GM21526 (cell line): ENCODE data around the gene CDK5.

Source experiments
- ATAC-seq: cut with Tn5 transposase; IDR thresholded peaks from one replicate; pipeline ENCODE4 v1.9.1; 2021; ENCODE audit warnings: moderate library complexity; ENCODE audit not compliant: unreplicated experiment, low FRiP score

Gene CDK5

GRCh38 chr7:151075662-151075971 is 17.9 kb upstream of the CDK5 start:
- ATAC-seq, result no peak

DNA sequence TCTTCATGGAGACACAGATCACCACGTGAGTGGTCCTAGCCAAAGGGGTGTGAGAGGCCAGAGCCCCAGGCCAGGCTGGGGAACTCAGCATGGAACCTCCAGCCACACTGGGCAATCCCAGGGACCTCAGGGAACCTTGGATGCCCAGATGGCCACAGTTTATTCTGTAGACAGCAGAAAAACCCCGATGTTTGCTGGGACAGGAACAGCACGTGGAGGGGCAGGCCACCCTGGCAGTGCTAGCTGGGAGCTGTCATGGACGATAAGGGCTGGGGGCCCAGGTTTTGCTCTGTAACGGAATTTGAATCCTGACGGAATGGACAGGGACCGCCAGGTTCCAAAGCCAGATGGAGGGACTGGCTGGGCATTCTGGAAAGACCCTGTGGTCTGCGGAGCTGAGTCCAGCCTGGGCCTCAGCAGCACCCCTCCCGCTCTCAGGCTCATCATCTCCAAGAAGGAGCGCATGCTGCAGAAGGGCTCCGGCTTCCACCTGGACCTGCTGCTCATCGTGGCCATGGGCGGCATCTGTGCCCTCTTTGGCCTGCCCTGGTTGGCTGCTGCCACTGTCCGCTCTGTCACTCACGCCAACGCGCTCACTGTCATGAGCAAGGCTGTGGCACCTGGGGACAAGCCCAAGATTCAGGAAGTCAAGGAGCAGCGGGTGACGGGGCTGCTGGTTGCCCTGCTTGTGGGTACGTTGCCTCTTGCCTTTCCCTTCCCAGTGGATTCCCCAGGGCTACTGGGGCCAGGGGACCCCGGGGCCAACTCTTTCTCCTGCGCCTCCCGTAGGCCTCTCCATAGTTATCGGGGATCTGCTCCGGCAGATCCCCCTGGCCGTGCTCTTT is 17.3 kb upstream of the CDK5 start:
- ATAC-seq, result no peak

DNA sequence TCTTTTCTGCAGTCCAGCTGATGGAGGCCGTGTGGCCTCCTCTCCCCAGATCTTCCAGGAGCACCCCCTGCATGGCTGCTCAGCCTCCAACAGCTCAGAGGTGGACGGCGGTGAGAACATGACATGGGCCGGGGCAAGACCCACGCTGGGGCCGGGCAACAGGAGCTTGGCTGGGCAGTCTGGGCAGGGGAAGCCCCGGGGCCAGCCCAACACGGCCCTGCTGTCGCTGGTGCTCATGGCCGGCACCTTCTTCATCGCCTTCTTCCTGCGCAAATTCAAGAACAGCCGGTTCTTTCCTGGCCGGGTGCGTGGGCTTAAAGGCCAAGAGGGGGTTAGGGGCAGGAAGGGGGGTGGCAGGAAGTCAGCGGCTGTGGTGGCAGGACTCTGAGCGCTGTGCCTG is 16.3 kb upstream of the CDK5 start:
- no peak for ATAC-seq

GRCh38 chr7:151071032-151071866 is 13.6 kb upstream of the CDK5 start:
- no peak for ATAC-seq

- ATAC-seq, result no peak
Observed at GRCh38 chr7:151070574-151070960, 12.9 kb upstream of the CDK5 start.

DNA sequence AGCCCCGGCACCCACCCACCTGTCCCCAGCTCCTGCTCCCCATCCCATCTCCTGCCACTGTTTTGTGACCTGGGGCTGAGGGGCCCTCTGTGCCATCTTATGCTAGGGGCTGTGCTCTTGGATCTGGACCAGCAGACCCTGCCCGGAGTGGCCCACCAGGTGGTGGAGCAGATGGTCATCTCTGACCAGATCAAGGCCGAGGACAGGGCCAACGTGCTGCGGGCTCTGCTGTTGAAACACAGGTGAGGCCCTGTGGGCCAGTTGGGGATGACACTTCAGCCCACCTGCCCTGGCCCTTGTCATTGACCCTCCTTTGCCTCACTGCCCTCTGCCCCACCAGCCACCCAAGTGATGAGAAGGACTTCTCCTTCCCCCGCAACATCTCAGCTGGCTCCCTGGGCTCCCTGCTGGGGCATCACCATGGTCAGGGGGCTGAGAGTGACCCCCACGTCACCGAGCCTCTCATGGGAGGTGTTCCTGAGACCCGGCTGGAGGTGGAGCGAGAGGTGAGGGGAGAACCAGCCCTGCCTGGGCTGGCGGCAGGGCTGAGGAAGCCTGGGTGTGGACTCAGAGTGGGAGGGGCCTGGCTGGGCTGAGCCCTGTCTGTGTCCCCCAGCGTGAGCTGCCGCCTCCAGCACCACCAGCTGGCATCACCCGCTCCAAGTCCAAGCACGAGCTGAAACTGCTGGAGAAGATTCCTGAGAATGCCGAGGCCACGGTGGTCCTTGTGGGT is 12.3 kb upstream of the CDK5 start:
- no peak for ATAC-seq

GRCh38 chr7:151068069-151068773 is 10.5 kb upstream of the CDK5 start:
- ATAC-seq, result no peak

- ATAC-seq, result no peak
Observed at GRCh38 chr7:151066273-151066974, 8.7 kb upstream of the CDK5 start.

DNA sequence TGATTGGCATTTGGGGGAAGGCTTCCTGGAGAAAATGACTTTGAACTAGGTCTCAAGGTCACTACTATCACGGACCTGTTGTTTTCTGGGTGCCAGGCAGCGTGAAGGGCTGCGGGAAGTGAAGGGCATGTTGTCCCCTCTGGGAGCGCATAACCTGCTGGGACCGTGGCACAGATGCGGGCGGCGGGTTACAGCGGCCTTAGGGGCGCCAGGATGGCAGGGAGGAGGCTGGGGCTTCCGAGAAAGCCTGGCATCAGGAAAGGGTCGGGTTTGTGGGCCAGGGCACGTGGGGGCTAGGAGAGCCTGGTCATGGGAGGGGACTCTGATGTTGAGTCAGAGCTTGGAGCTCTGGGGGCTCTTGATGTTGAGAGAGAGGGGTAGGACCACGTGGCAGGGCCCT is 7.8 kb upstream of the CDK5 start:
- no peak for ATAC-seq

GRCh38 chr7:151064993-151065392 is 7.3 kb upstream of the CDK5 start:
- ATAC-seq, result no peak

DNA sequence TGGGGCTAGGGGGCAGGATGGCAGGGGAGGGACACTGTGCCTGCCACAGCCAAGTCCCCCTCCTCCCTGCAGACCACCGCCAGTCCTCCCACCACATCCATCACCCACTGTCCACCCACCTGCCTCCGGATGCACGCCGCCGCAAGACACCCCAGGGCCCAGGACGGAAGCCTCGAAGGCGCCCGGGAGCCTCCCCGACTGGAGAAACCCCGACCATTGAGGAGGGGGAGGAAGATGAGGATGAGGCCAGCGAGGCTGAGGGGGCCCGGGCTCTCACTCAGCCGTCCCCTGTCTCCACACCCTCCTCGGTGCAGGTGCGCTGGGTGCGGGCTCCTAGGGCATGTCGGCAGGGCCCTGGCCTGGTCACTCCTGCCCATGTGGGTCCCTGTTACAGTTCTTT is 6.8 kb upstream of the CDK5 start:
- no peak for ATAC-seq

- no peak for ATAC-seq
Observed at GRCh38 chr7:151063212-151063561, 5.5 kb upstream of the CDK5 start.

DNA sequence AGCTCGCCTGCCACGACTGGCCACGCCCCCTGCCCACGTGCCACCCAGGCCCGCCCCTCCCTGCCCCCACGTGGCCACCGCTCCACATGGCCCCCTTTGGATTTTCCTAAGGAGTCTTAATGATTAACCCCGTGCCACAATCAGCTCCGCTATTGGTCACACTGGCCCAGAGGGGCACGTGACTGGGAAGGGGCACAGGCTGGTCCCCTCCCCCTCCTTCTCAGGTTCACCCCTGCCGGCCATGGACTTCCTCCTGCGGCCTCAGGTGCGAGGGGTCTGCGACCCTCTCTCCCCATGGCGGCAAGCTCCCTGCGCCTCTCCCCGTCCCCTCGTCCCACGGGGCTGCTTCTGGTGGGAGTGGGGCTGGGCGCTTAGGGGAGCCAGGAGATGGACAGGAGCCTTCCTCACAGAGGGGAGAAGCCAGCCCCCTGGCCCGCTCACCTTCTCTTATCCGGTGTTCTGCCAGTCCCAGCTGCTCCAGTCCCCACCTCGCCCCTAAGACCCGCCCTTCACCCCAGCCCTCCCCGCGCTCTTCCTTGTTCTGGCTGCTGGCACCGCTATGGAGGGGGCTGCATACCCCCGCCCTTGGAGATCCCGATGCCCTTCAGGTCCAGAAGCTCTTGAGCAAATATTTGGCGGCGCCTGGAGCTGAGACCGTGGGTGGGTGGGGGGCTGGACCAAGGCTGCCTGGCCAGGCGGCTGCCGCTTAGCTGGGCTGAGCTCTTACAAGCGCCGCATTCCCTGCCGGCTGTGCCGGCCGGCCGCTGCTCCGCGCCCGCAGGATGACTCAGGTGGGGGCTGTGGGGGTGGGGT is 4.9 kb upstream of the CDK5 start:
- ATAC-seq, result no peak

DNA sequence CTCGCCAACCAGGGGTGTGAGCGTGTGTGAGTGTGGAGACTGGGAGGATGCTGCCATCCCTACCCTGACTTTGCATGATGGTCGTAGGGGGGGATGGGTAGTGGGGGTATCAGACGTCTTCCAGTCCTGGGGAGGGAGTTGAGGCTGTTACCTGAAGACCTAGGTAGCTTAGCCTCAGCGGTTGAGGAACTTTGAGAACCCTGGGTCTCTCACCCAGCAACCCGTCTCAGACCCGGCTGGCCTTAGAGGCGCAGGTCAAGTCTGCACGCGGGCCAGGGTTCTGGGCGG is 4.4 kb upstream of the CDK5 start:
- ATAC-seq, result no peak

- no peak for ATAC-seq
Observed at GRCh38 chr7:151061213-151062110, 3.8 kb upstream of the CDK5 start.

GRCh38 chr7:151060416-151061212 is 2.9 kb upstream of the CDK5 start:
- no peak for ATAC-seq

- ATAC-seq, result no peak
Observed at GRCh38 chr7:151060113-151060415, 2.4 kb upstream of the CDK5 start.
